Embryonic facial prominence (tissue), 1 donor: ENCODE results near the gene CDH6.

Experiments
- DNase-seq: peaks from one replicate; pipeline ENCODE4 v3.0.0-alpha.2; 2016; ENCODE audit errors: extremely low spot score

CDH6 gene

DNA sequence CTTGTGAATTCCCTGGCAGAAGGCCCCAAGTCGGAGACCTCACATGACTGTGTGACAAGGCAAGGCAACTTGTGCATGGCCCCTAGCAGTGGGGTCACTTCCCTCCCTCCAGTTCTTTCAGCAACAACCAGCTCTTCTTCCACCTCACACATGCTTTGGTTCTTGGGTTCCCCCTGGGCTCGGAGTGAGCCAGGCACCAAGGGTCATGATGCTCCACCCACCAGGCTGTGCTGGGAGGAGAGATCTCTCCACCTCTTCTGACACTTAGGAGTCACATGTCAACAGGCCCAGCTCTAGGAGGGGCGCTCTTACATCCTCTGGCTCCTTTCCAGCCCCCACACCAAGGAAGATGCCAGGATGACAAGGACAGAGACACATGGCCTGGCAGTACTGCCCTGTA, 56.7 kb downstream of the CDH6 start:
- no peak for DNase-seq

DNA sequence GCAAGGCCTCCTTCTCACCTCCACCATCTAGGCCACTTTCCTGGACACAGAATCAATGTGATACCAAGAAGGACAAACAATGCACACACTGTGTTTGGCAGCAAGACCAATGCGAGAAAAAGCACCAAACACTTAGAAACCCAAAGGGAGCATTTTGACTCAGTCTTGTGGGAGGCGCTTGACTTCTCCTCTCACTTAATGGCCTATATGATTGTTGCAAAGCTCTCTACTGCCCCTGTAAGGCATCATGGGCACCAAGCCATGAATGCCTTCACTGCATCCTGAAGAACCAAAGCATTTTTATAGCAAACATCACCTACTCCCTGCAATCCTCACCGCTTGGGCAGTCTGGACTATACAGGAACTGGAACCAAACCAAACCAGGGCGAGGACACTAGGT, 57.5 kb downstream of the CDH6 start:
- no peak for DNase-seq

GRCh38 chr5:31255041-31255440, 61.6 kb downstream of the CDH6 start:
- DNase-seq = no peak

DNA sequence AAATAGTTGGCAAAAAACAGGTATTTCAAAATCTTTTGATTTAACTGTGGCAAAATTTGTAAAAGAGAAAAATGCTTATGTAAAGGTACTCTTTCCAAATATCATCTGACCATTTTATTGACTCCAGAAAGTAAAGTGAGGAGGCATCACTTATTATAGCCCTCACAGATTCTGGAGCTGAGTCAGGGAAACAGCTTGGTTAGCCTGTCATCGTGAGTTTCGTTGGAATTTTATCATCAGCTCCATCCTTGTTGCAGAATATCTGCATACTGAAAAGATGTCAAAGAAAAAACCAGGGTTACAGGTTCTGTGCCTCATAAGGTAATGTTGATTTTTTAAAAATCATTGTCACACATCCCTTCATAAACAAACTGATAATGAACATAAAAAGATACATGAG, 74.8 kb downstream of the CDH6 start:
- DNase-seq = no peak

DNA sequence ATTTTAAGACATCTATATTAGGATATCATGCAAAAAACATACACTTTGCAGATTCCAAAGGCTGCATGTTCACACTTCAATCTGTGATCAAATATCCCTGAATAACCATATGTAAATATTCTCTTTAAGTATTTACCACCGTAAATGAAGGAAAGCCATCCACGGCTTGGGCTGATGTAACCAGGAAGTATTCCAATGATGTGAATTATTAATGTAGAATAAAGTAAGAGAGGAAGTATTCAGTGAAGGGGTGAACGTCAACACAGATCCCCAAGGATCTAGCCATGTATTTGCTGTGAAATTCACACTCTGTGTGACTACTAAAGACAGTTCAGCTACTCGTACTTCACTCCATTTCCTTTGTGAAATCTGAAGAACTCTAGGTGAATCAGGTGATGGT, 75.2 kb downstream of the CDH6 start:
- DNase-seq = no peak

- DNase-seq = no peak
Observed at GRCh38 chr5:31269259-31269658, 75.8 kb downstream of the CDH6 start.

GRCh38 chr5:31270396-31270795, 76.9 kb downstream of the CDH6 start:
- no peak for DNase-seq

DNA sequence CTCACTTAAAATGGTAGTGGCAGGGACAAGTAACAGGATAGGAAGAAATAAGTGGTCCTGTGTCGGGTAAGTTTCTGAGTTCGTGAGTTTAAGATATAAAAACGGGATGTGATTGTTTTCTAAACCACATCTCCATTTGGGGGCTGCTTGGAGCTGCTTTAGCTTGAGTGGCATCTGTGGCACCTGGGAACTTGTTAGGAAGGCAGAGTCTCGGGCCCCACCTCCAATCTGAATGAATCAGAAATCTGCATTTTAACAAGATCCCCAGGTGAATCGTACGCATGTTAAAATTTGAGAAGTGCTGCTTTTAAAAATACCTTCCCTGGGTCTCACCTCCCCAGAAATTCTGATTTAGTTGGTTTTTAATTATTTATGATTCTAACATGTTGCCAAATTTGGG, 78.1 kb downstream of the CDH6 start:
- DNase-seq = no peak

DNA sequence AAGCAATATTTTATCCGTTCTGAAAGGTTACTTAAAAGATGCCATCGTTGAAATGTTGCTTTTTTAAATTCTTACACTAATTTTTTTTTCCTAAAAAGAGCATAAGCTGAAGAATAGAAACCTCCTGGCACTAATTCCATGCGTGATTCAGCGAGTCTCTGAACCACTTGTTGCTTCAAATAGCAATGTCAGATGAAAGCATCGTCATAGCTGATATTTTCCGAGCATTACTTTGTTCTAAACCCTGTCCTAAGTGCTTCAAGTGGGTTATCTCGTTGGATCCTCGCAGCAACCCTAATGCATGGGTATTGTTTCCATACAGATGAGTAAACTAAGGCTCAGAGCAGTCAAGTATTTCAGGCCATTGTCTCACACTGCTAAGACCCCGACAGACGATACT, 79.7 kb downstream of the CDH6 start:
- DNase-seq = no peak

DNA sequence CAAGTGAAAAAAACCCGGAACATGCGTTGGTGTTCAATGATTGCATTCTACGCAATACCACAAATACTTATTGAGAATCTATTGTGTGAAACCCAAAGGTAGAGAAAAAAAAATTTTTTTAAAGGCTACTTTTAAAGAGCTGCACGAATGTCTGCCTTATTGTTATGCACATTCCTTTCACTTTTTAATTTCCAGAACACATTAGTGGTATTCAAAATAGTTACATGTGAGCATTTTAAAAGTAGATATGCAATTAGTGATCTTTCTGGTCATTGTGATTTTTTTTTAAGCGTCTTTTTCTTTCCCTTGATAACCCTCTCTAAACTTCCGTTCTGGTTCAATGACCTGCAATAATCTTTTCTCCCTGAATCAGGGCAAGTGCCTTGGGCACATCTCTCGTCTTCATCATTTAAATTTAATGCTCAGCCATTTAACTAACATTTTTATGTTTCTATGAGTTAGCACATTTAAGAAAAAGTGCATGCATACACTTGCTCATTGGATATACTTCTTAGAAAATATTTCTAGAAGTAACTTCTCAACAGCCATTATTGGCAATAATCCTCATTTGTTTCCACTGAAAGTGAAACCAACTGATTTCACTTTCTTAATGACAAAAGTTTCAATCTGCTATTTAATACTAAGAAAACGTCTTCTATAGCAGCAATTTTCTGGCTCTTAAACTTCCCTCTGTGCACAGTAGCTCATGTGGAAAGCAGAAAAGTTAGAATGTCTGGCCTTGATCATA, 80.3 kb downstream of the CDH6 start:
- no peak for DNase-seq

GRCh38 chr5:31280210-31280609, 86.7 kb downstream of the CDH6 start:
- no peak for DNase-seq

- no peak for DNase-seq
Observed at GRCh38 chr5:31283326-31283725, 89.8 kb downstream of the CDH6 start.

DNA sequence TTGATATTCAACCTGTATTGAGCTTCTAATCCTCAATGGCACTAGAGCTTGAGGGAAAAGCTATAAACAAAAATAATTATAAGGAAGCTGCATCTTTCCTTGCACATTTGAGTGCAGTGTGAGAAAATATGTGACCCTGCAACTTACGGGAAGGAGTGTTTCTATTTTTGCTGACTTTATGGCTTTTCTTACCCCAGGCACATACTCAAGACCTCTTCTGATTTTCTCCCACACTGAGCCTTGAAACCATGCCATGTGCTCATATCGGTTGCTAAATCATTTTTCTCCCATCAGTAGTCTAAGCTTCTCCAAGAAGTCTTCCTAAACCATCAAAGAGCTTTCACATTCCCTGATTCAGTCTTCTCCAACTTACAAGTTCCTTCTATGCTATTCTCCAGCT, 91.5 kb downstream of the CDH6 start:
- no peak for DNase-seq

DNA sequence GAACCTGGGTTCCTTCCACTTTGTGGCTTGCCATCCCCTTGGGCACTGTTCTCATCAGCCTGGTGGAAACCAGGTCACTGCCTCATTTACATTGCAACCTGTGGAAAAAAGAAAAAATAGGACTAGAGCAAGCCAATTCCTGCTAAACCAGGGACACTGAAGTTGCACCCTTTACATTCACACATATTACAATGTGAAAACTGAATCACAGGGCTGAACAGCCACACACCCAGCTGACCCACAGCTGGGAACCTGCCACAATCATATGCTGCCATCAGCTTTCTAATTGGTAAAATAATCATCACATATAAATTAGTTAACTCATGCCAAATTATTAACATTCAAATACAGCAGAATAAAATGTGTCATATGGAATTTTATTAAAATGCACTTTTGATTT, 94.5 kb downstream of the CDH6 start:
- DNase-seq = no peak

DNA sequence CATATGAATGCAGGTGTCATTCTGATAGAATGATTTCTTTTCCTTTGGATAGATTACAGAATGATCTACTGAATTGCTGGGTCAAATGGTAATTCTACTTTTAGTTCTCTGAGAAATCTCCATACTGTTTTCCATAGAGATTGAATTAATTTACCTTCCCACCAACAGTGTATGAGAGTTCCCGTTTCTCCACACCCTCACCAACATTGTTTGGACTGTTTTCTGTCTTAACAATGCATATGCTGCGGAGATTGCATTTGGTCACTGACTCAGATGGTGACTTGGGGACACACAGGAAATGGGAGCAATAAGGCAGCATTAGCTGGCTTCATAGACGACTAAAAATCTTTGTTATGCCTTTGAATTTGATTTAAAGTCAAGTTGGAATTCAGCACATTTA, 95.9 kb downstream of the CDH6 start:
- DNase-seq = no peak

GRCh38 chr5:31291323-31291854, 97.9 kb downstream of the CDH6 start:
- DNase-seq = no peak

DNA sequence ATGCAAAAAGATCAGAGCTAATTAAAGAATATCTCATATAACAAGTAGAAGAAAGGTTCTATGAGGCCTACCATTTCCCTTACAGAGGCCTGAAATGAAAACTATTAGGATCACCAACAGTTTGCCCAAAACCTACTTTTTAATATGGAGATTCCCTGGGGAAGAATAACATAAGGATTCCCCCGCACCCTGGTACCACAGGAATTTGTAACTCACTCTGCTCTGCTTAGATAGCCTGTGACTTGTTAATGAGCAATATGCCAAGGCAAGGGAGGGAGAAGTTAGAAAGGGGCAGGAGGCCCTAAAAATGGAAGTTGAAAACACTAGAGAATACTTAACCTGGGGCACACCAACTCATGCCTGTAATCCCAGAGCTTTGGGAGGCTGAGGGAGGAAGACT, 107.0 kb downstream of the CDH6 start:
- no peak for DNase-seq

- DNase-seq = no peak
Observed at GRCh38 chr5:31301833-31302232, 108.3 kb downstream of the CDH6 start.

DNA sequence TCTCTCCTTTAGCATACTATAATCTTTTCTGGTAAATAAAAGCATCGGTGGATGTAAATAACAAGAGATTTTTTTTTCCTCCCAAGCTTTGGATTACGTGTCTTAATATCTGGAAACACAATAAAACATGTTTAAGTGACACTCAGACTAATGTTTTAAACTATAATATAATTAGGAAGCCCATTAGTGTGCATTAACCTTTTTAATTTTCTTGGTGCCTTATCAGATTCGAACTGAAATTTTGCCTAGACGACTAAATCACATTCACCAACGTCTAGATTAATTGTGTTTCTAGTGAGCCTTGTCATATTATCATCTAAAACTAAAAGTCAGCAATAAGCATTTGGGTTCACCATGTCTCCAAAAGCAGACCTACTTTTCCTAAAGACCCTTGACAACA, 110.2 kb downstream of the CDH6 start:
- DNase-seq = no peak

GRCh38 chr5:31317665-31318064, 124.2 kb downstream of the CDH6 start:
- DNase-seq = no peak

DNA sequence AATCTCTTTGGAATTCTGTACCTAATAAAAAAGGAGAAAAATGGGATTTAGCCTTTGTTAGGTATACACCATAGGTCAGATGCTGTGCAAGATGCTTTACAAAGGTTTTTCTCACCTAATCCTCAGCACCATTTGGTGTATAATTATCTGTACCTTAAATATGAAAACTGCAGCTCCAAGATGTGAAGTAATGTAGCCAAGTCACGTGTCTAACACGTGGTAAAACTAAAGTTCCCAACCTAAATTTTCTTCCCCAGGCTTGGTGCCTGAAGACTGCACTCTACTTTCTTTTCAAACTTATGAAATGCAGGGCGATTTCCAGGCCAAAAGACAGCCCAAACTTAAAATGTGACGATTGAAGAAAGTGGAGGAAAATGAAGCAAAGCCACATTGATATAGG, 125.8 kb downstream of the CDH6 start:
- DNase-seq = no peak

GRCh38 chr5:31322946-31323345, 129.5 kb downstream of the CDH6 start:
- DNase-seq = no peak

DNA sequence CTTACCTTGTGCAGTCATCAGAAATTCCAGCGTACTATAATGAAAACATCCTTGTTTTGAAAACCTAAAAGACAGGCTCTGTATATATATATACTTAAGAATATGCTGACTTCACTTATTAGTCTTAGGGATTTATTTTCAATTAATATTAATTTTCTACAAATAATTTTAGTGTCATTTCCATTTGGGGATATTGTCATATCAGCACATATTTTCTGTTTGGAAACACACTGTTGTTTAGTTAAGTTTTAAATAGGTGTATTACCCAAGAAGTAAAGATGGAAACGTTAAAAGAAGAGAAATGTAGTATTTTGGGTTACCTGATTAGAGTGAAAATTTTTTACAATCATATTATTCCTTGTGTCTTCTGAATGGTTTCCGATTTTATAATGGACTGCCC, 131.4 kb downstream of the CDH6 start:
- DNase-seq = no peak
